Measurements from ENCODE around the gene GID8. TPM values are rescaled to one million over a fixed set of nuclear protein-coding genes. Genes with fewer than 3 reads are reported as not detected.

The GID8 gene
- total RNA-seq, 1 donor: 34.4 TPM

DNA sequence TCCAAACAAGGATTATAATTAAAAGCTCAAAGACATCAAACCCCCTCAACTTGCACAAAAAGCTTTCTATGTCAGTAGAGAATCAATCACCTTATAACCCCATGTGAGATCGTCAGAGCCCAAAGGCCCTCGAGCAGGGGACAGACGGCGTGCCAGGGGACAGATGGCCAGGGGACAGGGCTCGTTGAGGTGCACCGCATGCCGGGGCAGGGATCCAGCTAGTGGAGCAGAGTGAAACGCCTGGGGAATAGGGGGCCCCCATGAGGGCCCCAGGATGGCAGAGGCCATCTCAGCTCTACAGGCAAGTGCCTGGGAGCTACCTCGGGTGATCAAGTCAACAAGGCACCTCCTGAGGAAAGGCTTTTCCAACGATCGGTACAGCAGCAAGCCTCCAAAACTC lies 40.3 kb upstream of the GID8 start:
- Histone ChIP-seq H3K27me3 (ENCODE audit: insufficient read depth, low read length) (no peaks in the 10 kb centered on the region), H3K4me3 (ENCODE audit: insufficient read depth, low read length) (no peak overlapping the region), H3K79me2 (ENCODE audit: insufficient read depth, low read length) (no peaks in the 10 kb centered on the region), H2AFZ (ENCODE audit: low read length) (no peak overlapping the region), H3K36me3 (ENCODE audit: insufficient read depth, low read length) (peaks cover 56% of the 10 kb centered on the region), H3K4me2 (ENCODE audit: insufficient read depth, low read length) (no peak overlapping the region), H3K4me1 (ENCODE audit: insufficient read depth, low read length) (peaks cover 16% of the 10 kb centered on the region), H4K20me1 (ENCODE audit: insufficient read depth, low read length) (peaks cover 17% of the 10 kb centered on the region), H3K27ac (ENCODE audit: low read depth, low read length) (no peak overlapping the region), H3K9me3 (ENCODE audit: low read depth, low read length) (no peaks in the 10 kb centered on the region)
- DNase-seq (ENCODE audit: insufficient read length, low spot score, missing footprints): peak; percentile 49
- TF ChIP-seq CTCF (IDR thresholded peaks at IDR 0.05; ENCODE audit: extremely low read depth, low read depth, low read length): no peak

DNA sequence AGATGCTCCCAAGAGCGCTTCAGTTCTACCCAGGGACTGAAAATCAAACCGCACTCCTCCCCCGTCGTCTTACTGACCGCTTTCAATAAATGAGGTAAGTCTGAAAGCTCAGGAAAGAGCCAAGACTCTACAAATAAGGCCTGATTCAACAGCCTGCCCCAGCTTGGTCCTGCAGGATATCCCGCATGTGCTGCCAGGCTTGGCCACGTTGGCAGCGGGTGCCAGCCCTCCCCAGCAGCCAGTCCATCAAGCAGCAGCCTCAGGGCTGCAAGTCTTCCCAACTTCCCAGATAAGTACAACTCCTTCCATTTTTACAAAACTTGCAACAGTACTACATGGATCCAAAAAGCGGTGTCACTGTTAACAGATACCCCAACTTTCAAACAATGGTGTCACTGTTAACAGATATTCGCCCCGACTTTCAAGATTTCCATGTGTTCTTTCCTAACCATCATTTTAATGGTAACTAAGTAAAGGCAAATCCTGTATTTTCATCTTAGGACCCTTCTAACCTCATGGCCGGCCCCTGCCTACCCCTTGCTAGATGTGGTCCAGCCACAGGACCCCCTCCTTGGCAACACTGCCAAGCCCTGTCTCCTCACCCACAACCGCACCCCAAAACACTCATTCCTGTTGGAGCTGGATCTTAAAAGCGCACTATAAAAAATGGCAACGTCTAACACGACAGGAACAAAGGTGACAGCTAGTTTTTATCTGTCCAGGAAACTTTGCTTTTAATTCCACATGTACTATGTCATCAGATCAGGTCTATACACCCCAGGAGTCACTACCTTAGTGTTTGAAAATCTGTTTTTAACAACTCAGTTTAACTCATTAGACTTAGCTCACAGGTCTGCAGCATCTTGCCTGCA lies 39.6 kb upstream of the GID8 start:
- Histone ChIP-seq H4K20me1 (ENCODE audit: insufficient read depth, low read length) (peaks cover 23% of the 10 kb centered on the region), H3K4me2 (ENCODE audit: insufficient read depth, low read length) (no peak overlapping the region), H3K36me3 (ENCODE audit: insufficient read depth, low read length) (peaks cover 56% of the 10 kb centered on the region), H3K79me2 (ENCODE audit: insufficient read depth, low read length) (peaks cover 3% of the 10 kb centered on the region), H3K27me3 (ENCODE audit: insufficient read depth, low read length) (no peaks in the 10 kb centered on the region), H3K9me3 (ENCODE audit: low read depth, low read length) (no peaks in the 10 kb centered on the region), H3K27ac (ENCODE audit: low read depth, low read length) (no peak overlapping the region), H3K4me1 (ENCODE audit: insufficient read depth, low read length) (peaks cover 17% of the 10 kb centered on the region), H3K4me3 (ENCODE audit: insufficient read depth, low read length) (no peak overlapping the region), H2AFZ (ENCODE audit: low read length) (no peak overlapping the region)
- no peak for TF ChIP-seq CTCF (IDR thresholded peaks at IDR 0.05; ENCODE audit: extremely low read depth, low read depth, low read length)
- peak; percentile 83 for DNase-seq (ENCODE audit: insufficient read length, low spot score, missing footprints)

DNA sequence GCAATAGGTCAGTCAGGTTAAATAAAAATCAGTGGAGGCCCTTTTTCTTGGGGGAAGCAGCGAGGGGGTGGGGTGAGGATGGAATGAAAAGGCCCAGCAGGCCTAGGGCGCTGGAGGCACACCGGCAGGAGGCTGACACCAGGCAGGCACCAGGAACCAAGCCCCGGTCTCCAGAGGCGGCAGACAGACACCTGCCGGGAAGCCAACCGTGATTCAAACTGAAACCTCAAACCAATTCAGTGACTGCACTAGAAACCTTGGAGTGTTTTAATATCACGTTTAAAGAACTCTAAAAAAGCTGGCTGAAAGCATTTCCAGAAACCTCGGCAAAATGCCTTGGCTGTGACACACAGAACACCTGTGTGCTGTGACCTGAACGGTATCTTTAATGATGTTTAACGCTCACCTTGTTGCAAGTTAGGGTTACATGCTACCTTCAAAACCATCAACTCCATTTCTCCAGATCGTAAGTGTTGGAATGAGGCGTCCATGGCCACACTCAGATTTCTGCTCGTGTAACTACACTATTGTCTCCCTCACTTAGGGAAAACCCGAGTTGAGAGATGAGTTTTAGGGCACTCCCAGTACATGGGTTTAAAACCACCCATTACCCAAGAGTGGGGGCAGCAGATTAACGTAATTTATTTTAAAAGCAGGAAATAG lies 38.8 kb upstream of the GID8 start:
- Histone ChIP-seq H3K27me3 (ENCODE audit: insufficient read depth, low read length) (no peaks in the 10 kb centered on the region), H3K9me3 (ENCODE audit: low read depth, low read length) (no peaks in the 10 kb centered on the region), H3K79me2 (ENCODE audit: insufficient read depth, low read length) (peaks cover 8% of the 10 kb centered on the region), H3K4me3 (ENCODE audit: insufficient read depth, low read length) (no peak overlapping the region), H3K4me1 (ENCODE audit: insufficient read depth, low read length) (peaks cover 22% of the 10 kb centered on the region), H3K27ac (ENCODE audit: low read depth, low read length) (no peak overlapping the region), H4K20me1 (ENCODE audit: insufficient read depth, low read length) (peaks cover 24% of the 10 kb centered on the region), H3K4me2 (ENCODE audit: insufficient read depth, low read length) (no peak overlapping the region), H2AFZ (ENCODE audit: low read length) (no peak overlapping the region), H3K36me3 (ENCODE audit: insufficient read depth, low read length) (peaks cover 56% of the 10 kb centered on the region)
- DNase-seq (ENCODE audit: insufficient read length, low spot score, missing footprints): peak; percentile 25
- no peak for TF ChIP-seq CTCF (IDR thresholded peaks at IDR 0.05; ENCODE audit: extremely low read depth, low read depth, low read length)

GRCh38 chr20:62899633-62900051 lies 38.3 kb upstream of the GID8 start:
- Histone ChIP-seq H3K36me3 (ENCODE audit: insufficient read depth, low read length) (peaks cover 55% of the 10 kb centered on the region), H2AFZ (ENCODE audit: low read length) (no peak overlapping the region), H3K9me3 (ENCODE audit: low read depth, low read length) (no peaks in the 10 kb centered on the region), H3K4me3 (ENCODE audit: insufficient read depth, low read length) (no peak overlapping the region), H4K20me1 (ENCODE audit: insufficient read depth, low read length) (peaks cover 26% of the 10 kb centered on the region), H3K27me3 (ENCODE audit: insufficient read depth, low read length) (no peaks in the 10 kb centered on the region), H3K4me2 (ENCODE audit: insufficient read depth, low read length) (peak overlapping the region; percentile 40), H3K27ac (ENCODE audit: low read depth, low read length) (no peak overlapping the region), H3K4me1 (ENCODE audit: insufficient read depth, low read length) (peaks cover 22% of the 10 kb centered on the region), H3K79me2 (ENCODE audit: insufficient read depth, low read length) (peaks cover 10% of the 10 kb centered on the region)
- DNase-seq (ENCODE audit: insufficient read length, low spot score, missing footprints): peak; percentile 65
- TF ChIP-seq CTCF (IDR thresholded peaks at IDR 0.05; ENCODE audit: extremely low read depth, low read depth, low read length): no peak

Measured in osteoblast (primary cell).